Measurements from ENCODE around the gene DENND5B.
A peak's percentile ranks its signal among the peaks of the same experiment; 100 is the strongest.
"Not testable (repeated sequence)": the region's sequence is repeated elsewhere in the genome, so short reads cannot be mapped to it uniquely, and the experiment has no call there.

DENND5B gene

DNA sequence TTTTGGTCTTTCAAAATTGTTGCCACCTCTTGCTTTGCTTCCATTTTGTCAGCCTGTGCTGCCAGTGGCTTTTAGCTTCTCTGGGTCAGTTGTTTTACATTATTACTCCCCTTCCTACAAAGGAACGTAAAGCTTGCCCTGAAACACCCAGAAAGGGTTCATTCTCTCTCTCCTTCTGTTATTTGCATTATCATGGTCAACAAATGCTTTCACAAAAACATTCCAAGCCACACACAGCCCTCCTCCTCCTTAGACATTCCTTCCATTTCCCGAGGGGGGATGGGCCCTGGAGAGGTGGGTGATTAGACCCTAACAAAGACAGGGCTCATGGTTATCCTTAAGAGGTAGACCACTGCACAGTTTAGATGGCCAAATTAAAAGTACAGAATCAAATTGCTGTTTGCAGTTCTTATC is 204.6 kb downstream of the DENND5B start:
- Mint-ChIP-seq H3K9me3 (no peaks in the 10 kb centered on the region), H3K27me3 (ENCODE audit: low read depth) (no peaks in the 10 kb centered on the region), H3K4me1 (no peaks in the 10 kb centered on the region), H3K4me3 (no peak overlapping the region), H3K27ac (peak overlapping the region in 2 of 3 experiments; percentile 8 to 72), H3K36me3 (ENCODE audit: low read depth) (peaks cover 60% of the 10 kb centered on the region)
- no peak for TF ChIP-seq CTCF (IDR thresholded peaks at IDR 0.05; ENCODE audit: unreplicated experiment in 3 of 3)

- not testable (repeated sequence) for H3K4me3 Mint-ChIP-seq; H3K27ac Mint-ChIP-seq; H3K36me3 Mint-ChIP-seq (ENCODE audit: low read depth); H3K27me3 Mint-ChIP-seq (ENCODE audit: low read depth); H3K9me3 Mint-ChIP-seq; H3K4me1 Mint-ChIP-seq
Measured at GRCh38 chr12:31377210-31377609, 213.7 kb downstream of the DENND5B start.

DNA sequence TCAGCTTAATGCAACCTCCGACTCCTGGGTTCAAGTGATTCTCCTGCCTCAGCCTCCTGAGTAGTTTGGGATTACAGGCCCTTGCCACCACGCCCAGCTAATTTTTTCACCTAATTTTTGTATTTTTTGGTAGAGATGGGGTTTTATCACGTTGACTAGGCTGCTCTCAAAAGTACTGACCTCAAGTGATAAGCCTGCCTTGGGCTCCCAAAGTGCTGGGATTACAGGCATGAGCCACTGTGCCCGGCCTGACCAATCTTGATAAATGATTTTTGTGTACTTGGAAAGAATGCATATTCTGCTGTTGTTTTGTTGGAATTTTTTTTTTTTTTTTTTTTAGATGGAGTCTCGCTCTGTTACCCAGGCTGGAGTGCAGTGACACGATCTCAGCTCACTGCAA is 215.5 kb downstream of the DENND5B start:
- H3K9me3 Mint-ChIP-seq; H3K27me3 Mint-ChIP-seq (ENCODE audit: low read depth); H3K27ac Mint-ChIP-seq; H3K4me1 Mint-ChIP-seq; H3K4me3 Mint-ChIP-seq; H3K36me3 Mint-ChIP-seq (ENCODE audit: low read depth): not testable (repeated sequence)

DNA sequence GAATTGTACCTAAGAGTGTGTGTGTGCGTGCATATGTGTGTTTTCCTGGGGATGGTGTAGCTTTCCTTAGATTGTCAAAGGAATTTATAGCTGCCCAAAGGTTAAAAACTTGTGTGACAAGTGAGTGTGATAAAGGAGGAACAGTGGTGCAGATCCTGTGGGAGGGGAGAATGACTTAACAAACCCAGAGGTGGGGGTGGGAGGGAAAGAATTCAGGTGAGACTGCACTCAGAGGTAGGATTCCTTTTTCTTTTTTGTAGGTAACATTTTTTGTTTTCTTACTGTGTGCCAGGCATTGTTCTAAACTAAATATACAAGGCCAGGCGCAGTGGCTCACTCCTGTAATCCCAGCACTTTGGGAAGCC is 219.7 kb downstream of the DENND5B start:
- peak overlapping the region; percentile 94 to 98 (median 96) for H3K27ac Mint-ChIP-seq
- no peak for TF ChIP-seq CTCF (IDR thresholded peaks at IDR 0.05; ENCODE audit: unreplicated experiment in 3 of 3)

GRCh38 chr12:31370531-31371255 is 220.2 kb downstream of the DENND5B start:
- peaks cover 29% of the 10 kb centered on the region for H3K4me1 Mint-ChIP-seq
- no peak for TF ChIP-seq CTCF (IDR thresholded peaks at IDR 0.05; ENCODE audit: unreplicated experiment in 3 of 3)
- peak overlapping the region; percentile 94 to 98 (median 96) for H3K27ac Mint-ChIP-seq
- H3K9me3 Mint-ChIP-seq, result no peaks in the 10 kb centered on the region
- H3K27me3 Mint-ChIP-seq (ENCODE audit: low read depth), result no peaks in the 10 kb centered on the region
- no peaks in the 10 kb centered on the region for H3K36me3 Mint-ChIP-seq (ENCODE audit: low read depth)
- H3K4me3 Mint-ChIP-seq, result peak overlapping the region; percentile 64 to 78 (median 70)

More for the DNA sequence above, 219.7 kb downstream of the DENND5B start:
- Mint-ChIP-seq H3K9me3 (no peaks in the 10 kb centered on the region), H3K4me3 (peak overlapping the region; percentile 7 to 64 (median 54)), H3K4me1 (peaks cover 29% of the 10 kb centered on the region), H3K27me3 (ENCODE audit: low read depth) (no peaks in the 10 kb centered on the region), H3K36me3 (ENCODE audit: low read depth) (no peaks in the 10 kb centered on the region)

- Mint-ChIP-seq H3K4me3 (peak overlapping the region; percentile 64 to 78 (median 70)), H3K36me3 (ENCODE audit: low read depth) (no peaks in the 10 kb centered on the region), H3K27me3 (ENCODE audit: low read depth) (no peaks in the 10 kb centered on the region), H3K27ac (peak overlapping the region; percentile 94 to 98 (median 96)), H3K4me1 (peaks cover 29% of the 10 kb centered on the region), H3K9me3 (no peaks in the 10 kb centered on the region)
- TF ChIP-seq CTCF (IDR thresholded peaks at IDR 0.05; ENCODE audit: unreplicated experiment in 3 of 3), result no peak
Measured at GRCh38 chr12:31369712-31370521, 221.0 kb downstream of the DENND5B start.
